ENCODE results near the gene CASP7. TPM values are rescaled to one million over a fixed set of nuclear protein-coding genes. Genes with fewer than 3 reads are reported as not detected.

Gene CASP7
- total RNA-seq, 3 donors from 2014 or later, result 19.0 to 27.2 (median 24.3) TPM

GRCh38 chr10:113687037-113687436 lies 7.3 kb downstream of the CASP7 start:
- Histone ChIP-seq H3K4me1 (no peaks in the 10 kb centered on the region), H3K27ac (no peak overlapping the region), H3K9me3 (peaks cover 15 to 32% of the 10 kb centered on the region in 2 donors), H3K4me3 (no peak overlapping the region), H3K27me3 (no peaks in the 10 kb centered on the region), H3K36me3 (no peaks in the 10 kb centered on the region)
- intact Hi-C loops (cut with DNase I; ENCODE audit: low total_unique reads), result no loop called here
- no peak for TF ChIP-seq CTCF (IDR thresholded peaks at IDR 0.05)
- DNase-seq (ENCODE audit: low spot score in 2 of 2), result no peak

GRCh38 chr10:113689057-113689456 lies 9.3 kb downstream of the CASP7 start:
- no peak overlapping the region for H3K27ac ChIP-seq
- no peak for DNase-seq (ENCODE audit: low spot score in 2 of 2)
- TF ChIP-seq CTCF (IDR thresholded peaks at IDR 0.05), result no peak
- TF ChIP-seq POLR2A (IDR thresholded peaks at IDR 0.05), result no peak
- TF ChIP-seq POLR2AphosphoS5 (IDR thresholded peaks at IDR 0.05), result no peak
- no peaks in the 10 kb centered on the region for H3K4me1 ChIP-seq
- H3K9me3 ChIP-seq, result peaks cover 27 to 49% of the 10 kb centered on the region in 2 donors
- no peaks in the 10 kb centered on the region for H3K36me3 ChIP-seq
- H3K27me3 ChIP-seq, result no peaks in the 10 kb centered on the region
- H3K4me3 ChIP-seq, result no peak overlapping the region
- intact Hi-C loops (cut with DNase I; ENCODE audit: low total_unique reads), result no loop called here

GRCh38 chr10:113689574-113689973 lies 9.9 kb downstream of the CASP7 start:
- no peak for DNase-seq (ENCODE audit: low spot score in 2 of 2)
- H3K36me3 ChIP-seq, result no peaks in the 10 kb centered on the region
- TF ChIP-seq POLR2A (IDR thresholded peaks at IDR 0.05) (no peak), CTCF (IDR thresholded peaks at IDR 0.05) (no peak), POLR2AphosphoS5 (IDR thresholded peaks at IDR 0.05) (no peak)
- H3K27me3 ChIP-seq, result no peaks in the 10 kb centered on the region
- H3K9me3 ChIP-seq, result peaks cover 27 to 52% of the 10 kb centered on the region in 2 donors
- no peak overlapping the region for H3K27ac ChIP-seq
- intact Hi-C loops (cut with DNase I; ENCODE audit: low total_unique reads), result no loop called here
- H3K4me3 ChIP-seq, result no peak overlapping the region
- no peaks in the 10 kb centered on the region for H3K4me1 ChIP-seq

- intact Hi-C loops (cut with DNase I; ENCODE audit: low total_unique reads), result no loop called here
- Histone ChIP-seq H3K4me3 (no peak overlapping the region), H3K27ac (no peak overlapping the region), H3K4me1 (no peaks in the 10 kb centered on the region), H3K36me3 (no peaks in the 10 kb centered on the region), H3K9me3 (peaks cover 27 to 47% of the 10 kb centered on the region in 2 donors), H3K27me3 (no peaks in the 10 kb centered on the region)
- no peak for TF ChIP-seq CTCF (IDR thresholded peaks at IDR 0.05)
- no peak for TF ChIP-seq POLR2A (IDR thresholded peaks at IDR 0.05)
- TF ChIP-seq POLR2AphosphoS5 (IDR thresholded peaks at IDR 0.05), result no peak
- DNase-seq (ENCODE audit: low spot score in 2 of 2), result no peak
Observed at GRCh38 chr10:113690749-113691148, 11.0 kb downstream of the CASP7 start.

- no peaks in the 10 kb centered on the region for H3K36me3 ChIP-seq
- H3K27me3 ChIP-seq, result no peaks in the 10 kb centered on the region
- H3K4me3 ChIP-seq, result no peak overlapping the region
- H3K27ac ChIP-seq, result no peak overlapping the region
- TF ChIP-seq POLR2A (IDR thresholded peaks at IDR 0.05), result no peak
- no peak for TF ChIP-seq CTCF (IDR thresholded peaks at IDR 0.05)
- no peaks in the 10 kb centered on the region for H3K4me1 ChIP-seq
- intact Hi-C loops (cut with DNase I; ENCODE audit: low total_unique reads), result no loop called here
- no peak for DNase-seq (ENCODE audit: low spot score in 2 of 2)
- peaks cover 27 to 46% of the 10 kb centered on the region in 2 donors for H3K9me3 ChIP-seq
Observed at GRCh38 chr10:113691381-113691780, 11.7 kb downstream of the CASP7 start.
